ENCODE measurements around the gene CTNNA3. TPM values are rescaled to one million over a fixed set of nuclear protein-coding genes. Genes with fewer than 3 reads are reported as not detected.

CTNNA3 gene
- total RNA-seq, 1 donor from 2014 or later = 159 TPM

DNA sequence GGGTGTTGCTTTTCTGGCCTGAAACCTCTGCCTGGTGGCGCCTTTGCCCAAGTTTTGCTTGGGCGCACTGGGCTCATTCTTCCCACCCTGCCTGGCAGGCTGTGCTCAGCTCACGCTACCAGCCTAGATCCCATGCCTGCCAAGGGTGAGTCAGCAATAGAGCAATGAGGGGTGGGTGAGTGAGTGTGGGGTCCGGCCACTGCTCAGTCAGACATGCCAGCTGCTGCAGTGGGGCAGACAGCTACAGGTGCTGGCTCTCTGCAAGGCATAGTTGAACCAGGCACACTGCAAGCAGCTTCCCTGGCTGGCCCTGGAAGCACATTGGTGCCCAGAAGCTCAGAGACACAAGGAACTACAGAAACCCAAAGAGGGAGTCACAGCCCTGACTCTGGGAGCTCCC is 1451.0 kb downstream of the CTNNA3 start:
- intact Hi-C loops (cut with micrococcal nuclease) = no loop called here
- H3K36me3 ChIP-seq = no peaks in the 10 kb centered on the region
- H3K27ac ChIP-seq (replicated peaks) = no peak overlapping the region
- DNase-seq = no peak
- no peaks in the 10 kb centered on the region for H3K4me1 ChIP-seq
- peaks cover 29% of the 10 kb centered on the region for H3K9me3 ChIP-seq (replicated peaks)
- TF ChIP-seq, protein P1, sequence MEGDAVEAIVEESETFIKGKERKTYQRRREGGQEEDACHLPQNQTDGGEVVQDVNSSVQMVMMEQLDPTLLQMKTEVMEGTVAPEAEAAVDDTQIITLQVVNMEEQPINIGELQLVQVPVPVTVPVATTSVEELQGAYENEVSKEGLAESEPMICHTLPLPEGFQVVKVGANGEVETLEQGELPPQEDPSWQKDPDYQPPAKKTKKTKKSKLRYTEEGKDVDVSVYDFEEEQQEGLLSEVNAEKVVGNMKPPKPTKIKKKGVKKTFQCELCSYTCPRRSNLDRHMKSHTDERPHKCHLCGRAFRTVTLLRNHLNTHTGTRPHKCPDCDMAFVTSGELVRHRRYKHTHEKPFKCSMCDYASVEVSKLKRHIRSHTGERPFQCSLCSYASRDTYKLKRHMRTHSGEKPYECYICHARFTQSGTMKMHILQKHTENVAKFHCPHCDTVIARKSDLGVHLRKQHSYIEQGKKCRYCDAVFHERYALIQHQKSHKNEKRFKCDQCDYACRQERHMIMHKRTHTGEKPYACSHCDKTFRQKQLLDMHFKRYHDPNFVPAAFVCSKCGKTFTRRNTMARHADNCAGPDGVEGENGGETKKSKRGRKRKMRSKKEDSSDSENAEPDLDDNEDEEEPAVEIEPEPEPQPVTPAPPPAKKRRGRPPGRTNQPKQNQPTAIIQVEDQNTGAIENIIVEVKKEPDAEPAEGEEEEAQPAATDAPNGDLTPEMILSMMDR (IDR thresholded peaks at IDR 0.05; ENCODE audit: borderline replicate concordance) = no peak
- no peak overlapping the region for H3K4me3 ChIP-seq
- H3K27me3 ChIP-seq (ENCODE audit: low read depth) = no peaks in the 10 kb centered on the region

DNA sequence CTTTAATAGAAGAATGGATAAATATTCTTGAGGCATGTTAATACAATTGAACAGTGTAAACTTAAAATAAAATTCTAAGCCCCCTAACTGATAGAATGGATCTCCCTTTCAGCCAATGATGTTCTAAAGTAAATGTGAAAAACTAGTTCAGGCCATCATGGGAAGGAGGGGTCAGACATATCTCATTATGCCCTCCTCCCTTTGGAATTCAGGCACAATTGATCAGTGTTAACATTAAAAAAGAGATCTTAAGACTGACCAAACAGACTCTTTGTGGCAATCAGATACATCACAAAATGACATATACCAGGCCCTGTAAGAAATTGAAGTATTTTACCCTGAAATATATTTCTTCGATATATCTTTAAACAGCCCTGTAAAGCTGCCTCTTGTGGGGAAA is 1453.1 kb downstream of the CTNNA3 start:
- intact Hi-C loops (cut with micrococcal nuclease) = no loop called here
- H3K4me3 ChIP-seq = no peak overlapping the region
- no peak for DNase-seq
- H3K4me1 ChIP-seq = no peaks in the 10 kb centered on the region
- no peaks in the 10 kb centered on the region for H3K36me3 ChIP-seq
- H3K27ac ChIP-seq (replicated peaks) = no peak overlapping the region
- TF ChIP-seq, protein P1 (IDR thresholded peaks at IDR 0.05; ENCODE audit: borderline replicate concordance) = no peak
- H3K9me3 ChIP-seq (replicated peaks) = peaks cover 8% of the 10 kb centered on the region
- no peaks in the 10 kb centered on the region for H3K27me3 ChIP-seq (ENCODE audit: low read depth)

DNA sequence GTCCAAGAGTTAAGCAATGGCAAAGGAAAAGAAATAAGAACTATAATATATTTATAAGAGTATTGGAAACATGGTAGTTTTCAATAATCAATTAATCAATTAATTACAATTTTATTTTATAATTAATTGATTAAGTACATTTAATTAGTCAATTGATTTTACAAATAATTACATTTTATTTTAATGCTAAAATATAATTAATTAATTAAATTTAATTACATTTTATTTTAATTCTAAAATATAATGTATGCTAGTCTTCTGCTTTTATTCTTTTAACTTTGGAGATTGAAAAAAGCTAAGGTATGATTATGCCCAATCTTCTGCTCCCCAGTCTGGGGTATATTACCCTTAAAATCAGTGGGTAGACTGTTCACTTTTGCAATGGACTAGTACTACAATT is 1456.9 kb downstream of the CTNNA3 start:
- TF ChIP-seq, protein P1 (IDR thresholded peaks at IDR 0.05; ENCODE audit: borderline replicate concordance) = no peak
- Histone ChIP-seq H3K4me1 (no peaks in the 10 kb centered on the region), H3K27ac (replicated peaks) (no peak overlapping the region), H3K9me3 (replicated peaks) (no peaks in the 10 kb centered on the region), H3K4me3 (no peak overlapping the region), H3K36me3 (no peaks in the 10 kb centered on the region), H3K27me3 (ENCODE audit: low read depth) (no peaks in the 10 kb centered on the region)
- no peak for DNase-seq
- intact Hi-C loops (cut with micrococcal nuclease) = no loop called here

DNA sequence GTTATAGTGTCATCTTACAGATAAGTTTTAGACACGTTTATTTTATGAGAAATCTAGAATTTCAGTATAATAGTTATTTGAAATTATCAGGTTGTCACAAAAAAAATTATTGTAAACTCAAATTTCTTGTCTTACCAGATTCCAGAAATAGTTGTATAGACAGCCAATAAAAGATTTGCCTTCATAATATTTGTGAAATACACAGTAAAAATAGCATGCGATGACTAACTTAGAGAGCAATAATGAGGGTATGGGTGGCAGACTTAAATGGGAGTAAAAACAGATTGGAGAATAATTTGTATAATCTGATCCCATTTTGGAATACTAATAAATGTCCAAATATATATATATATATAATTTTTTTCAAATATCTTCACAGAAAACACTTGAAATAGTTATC is 1457.7 kb downstream of the CTNNA3 start:
- Histone ChIP-seq H3K36me3 (no peaks in the 10 kb centered on the region), H3K27ac (replicated peaks) (no peak overlapping the region), H3K4me1 (no peaks in the 10 kb centered on the region), H3K9me3 (replicated peaks) (no peaks in the 10 kb centered on the region), H3K4me3 (no peak overlapping the region), H3K27me3 (ENCODE audit: low read depth) (no peaks in the 10 kb centered on the region)
- no peak for DNase-seq
- TF ChIP-seq, protein P1 (IDR thresholded peaks at IDR 0.05; ENCODE audit: borderline replicate concordance) = no peak
- intact Hi-C loops (cut with micrococcal nuclease) = no loop called here

DNA sequence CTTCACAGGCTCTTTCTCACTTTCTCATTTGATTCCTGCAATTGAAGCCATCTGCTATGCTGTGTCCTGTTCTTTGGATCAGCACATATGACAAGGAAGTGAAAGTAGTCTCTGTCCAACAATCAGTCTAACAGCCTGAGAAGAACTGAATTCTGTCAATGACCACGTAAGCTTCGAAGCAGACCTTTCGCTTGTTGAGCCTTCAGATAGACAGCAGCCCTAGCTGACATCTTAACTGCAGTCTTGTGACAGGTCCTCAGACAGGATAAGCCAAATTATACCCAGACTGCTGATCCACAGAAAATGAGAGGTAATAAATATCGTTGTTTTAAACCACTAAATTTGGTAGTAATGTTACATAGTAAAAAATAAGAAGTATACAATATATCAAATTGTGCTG is 1461.1 kb downstream of the CTNNA3 start:
- TF ChIP-seq, protein P1 (IDR thresholded peaks at IDR 0.05; ENCODE audit: borderline replicate concordance) = no peak
- H3K4me3 ChIP-seq = no peak overlapping the region

DNA sequence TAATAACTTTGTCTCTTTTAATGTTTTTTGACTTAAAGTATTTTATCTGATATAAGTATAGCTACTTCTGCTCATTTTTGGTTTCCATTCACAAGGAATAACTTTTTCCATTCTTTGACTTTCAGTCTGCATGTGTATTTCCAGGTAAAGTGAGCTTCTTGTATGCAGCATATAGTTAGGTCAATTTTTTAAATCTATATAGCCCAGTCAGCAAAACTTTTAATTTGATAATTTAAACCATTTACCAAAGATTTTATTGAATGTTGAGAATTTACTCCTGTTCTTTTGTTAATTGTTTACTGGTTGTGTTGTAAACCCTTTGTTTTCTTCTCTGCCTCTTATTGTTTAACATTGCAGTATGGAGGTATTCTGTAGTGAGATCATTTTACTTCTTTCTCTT is 1467.1 kb downstream of the CTNNA3 start:
- intact Hi-C loops (cut with micrococcal nuclease) = no loop called here
- TF ChIP-seq, protein P1 (IDR thresholded peaks at IDR 0.05; ENCODE audit: borderline replicate concordance) = no peak
- Histone ChIP-seq H3K36me3 (peaks cover 3% of the 10 kb centered on the region), H3K4me3 (no peak overlapping the region), H3K9me3 (replicated peaks) (peaks cover 51% of the 10 kb centered on the region), H3K4me1 (no peaks in the 10 kb centered on the region), H3K27ac (replicated peaks) (no peak overlapping the region), H3K27me3 (ENCODE audit: low read depth) (no peaks in the 10 kb centered on the region)
- DNase-seq = no peak

More for the DNA sequence above, 1461.1 kb downstream of the CTNNA3 start:
- Histone ChIP-seq H3K27ac (replicated peaks) (no peak overlapping the region), H3K4me1 (no peaks in the 10 kb centered on the region), H3K36me3 (peaks cover 3% of the 10 kb centered on the region), H3K27me3 (ENCODE audit: low read depth) (no peaks in the 10 kb centered on the region), H3K9me3 (replicated peaks) (peaks cover 12% of the 10 kb centered on the region)
- intact Hi-C loops (cut with micrococcal nuclease) = no loop called here
- DNase-seq = no peak
